HG03097 (cell line): ENCODE data around the gene ENO2.

Experiments used
- ATAC-seq: cut with Tn5 transposase; IDR thresholded peaks from one replicate; pipeline ENCODE4 v1.9.1; 2021; ENCODE audit not compliant: unreplicated experiment, low FRiP score

The ENO2 gene

DNA sequence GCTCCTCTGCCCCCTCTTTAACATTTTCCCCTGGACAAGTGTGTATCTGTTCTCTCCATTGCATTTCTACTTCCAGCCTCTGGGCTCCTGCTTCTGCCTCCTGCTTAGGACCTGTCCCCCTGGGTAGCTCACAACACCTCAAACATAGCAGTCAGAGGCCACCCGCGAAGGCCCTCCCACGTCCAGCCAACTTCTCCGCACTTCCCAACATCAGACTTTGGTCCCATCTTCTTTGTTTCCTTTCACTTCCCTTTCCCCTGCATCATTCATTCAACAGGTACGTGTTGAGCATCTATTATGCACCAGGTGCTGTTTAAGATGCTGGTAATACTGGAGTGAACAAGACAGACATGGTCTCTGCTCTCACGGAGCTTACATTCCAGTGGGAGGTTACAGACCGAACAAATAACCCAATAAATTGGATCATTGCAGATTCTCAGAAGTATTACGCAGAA is 32.6 kb downstream of the ENO2 start:
- no peak for ATAC-seq

GRCh38 chr12:6947615-6948014 is 33.2 kb downstream of the ENO2 start:
- no peak for ATAC-seq

GRCh38 chr12:6948873-6949594 is 34.7 kb downstream of the ENO2 start:
- ATAC-seq, result no peak

- ATAC-seq, result no peak
Measured at GRCh38 chr12:6950401-6950801, 36.0 kb downstream of the ENO2 start.

GRCh38 chr12:6950811-6951540 is 36.6 kb downstream of the ENO2 start, which contains the start of gene PTPN6:
Gene PTPN6, plus strand, starts transcription at chr12:6951356. Its CDS starts 157 bp downstream, at chr12:6951513.
- no peak for ATAC-seq

DNA sequence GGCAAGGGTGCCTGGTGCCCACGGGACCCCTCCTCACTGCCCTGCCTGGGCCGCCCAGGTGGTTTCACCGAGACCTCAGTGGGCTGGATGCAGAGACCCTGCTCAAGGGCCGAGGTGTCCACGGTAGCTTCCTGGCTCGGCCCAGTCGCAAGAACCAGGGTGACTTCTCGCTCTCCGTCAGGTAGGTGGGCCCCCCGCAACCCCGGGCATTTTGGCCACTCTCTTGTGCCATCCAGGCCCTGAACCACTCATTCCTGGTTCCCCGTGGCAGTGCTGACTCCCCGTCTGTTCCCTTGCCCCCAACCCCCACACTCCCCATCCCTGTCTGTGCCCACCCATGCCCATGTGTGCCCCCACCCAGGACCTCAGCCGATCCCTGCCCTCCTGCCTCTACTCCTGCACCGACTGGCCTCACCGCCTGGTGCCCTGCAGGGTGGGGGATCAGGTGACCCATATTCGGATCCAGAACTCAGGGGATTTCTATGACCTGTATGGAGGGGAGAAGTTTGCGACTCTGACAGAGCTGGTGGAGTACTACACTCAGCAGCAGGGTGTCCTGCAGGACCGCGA is 37.3 kb downstream of the ENO2 start:
- no peak for ATAC-seq

DNA sequence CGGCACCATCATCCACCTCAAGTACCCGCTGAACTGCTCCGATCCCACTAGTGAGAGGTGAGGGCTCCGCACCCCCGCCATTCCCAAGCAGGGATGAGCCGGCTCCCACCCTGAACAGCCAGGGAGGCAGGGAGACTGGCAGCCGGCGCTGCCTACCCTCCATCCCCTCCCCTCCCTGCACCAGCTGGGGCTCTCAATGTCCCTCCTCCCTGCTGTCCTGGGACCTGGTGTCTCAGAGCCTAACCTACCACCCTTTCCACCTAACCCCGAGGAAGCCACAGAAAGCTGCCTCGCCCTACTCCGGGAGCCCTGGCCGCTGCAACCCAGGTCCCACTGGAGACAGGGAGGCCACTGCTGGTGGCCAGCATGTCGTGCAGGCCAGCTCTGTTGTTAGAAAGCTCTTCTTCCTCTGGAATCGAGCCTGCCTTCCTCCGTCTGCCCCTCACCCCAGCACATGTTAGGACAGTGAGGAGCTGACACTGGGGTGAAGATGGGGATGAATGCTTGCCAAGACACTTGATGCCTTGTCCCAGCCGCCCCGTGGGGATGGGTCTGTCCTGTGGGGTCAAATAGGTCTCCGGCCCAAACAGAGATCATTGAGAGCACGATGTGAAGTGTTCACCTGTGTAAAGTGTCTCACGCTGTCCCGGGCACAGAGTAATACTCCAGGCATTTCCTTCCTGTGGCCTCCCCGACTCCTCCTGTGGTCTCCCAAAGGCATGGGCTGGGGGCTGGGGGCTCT is 37.9 kb downstream of the ENO2 start:
- no peak for ATAC-seq

GRCh38 chr12:6952863-6953441 is 38.6 kb downstream of the ENO2 start:
- ATAC-seq, result no peak

DNA sequence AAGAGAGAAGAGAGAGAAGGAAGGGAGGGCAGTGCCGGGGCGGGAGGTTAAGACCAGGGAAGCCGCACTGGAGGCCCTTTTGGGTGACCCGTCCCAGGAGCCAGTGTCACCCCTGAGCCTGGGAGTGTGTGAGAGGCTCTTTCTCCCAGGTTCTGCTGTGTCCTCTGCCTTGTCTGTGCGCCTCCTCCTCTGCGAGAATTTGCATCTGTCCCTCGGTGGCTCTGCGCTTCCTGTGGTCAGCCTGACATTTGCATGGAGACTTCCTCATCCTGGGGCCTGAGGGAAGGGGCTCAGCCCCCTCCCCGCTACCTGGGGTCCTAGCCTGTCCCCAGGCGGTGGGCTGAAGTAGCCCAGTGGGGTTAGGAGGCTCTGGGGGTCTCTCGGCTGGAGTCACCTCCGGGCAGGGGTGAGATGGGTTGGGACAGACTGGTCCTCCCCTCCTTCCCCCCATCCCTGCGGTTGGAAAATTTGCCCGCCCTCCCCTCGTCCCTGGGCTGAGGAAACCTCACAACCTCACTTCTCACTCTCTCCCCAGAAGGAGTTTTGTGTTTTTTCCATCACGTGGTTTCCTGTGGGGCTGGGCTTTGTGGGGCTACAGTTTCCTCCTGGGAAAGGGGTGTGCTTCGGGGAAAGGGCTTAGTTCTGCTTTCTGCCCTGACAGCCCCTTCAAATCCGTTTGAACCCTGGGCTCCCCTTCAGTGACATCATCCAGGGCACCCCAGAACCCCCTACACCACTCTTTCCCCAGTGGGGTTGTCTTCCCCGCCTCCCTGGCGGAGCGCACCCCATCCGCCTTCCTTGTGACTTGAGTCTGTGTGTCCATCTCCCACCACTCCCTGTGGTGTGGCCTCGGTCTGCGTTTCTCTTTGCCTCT is 39.3 kb downstream of the ENO2 start:
- peak; percentile 43 for ATAC-seq

- ATAC-seq, result no peak
Measured at GRCh38 chr12:6954316-6955107, 40.1 kb downstream of the ENO2 start.

- no peak for ATAC-seq
Measured at GRCh38 chr12:6955108-6956020, 41.0 kb downstream of the ENO2 start.

DNA sequence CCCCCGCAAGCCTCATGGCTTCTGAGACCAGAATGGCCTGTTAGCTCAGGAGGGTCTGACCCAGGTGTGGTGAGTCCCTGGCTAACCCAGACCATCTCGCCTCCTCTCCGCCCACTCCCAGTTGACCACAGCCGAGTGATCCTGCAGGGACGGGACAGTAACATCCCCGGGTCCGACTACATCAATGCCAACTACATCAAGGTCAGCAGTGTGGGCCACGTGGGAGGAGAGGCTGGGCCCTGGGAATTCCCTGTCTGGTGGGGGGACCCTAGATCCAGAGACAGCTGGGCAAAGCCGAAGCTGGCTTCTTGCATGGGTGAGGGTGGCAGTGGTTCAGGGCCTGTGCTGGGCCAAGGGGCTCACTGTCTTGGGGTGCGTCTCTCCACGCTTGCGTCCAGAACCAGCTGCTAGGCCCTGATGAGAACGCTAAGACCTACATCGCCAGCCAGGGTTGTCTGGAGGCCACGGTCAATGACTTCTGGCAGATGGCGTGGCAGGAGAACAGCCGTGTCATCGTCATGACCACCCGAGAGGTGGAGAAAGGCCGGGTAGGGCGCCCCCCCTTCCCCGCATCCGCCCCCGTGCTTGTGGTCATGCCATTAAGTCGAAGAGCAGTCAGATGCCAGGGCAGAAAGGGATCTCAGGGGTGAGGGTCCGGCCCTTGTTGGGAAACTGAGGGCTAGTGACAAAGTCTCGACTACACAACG is 41.8 kb downstream of the ENO2 start:
- ATAC-seq, result no peak

- no peak for ATAC-seq
Measured at GRCh38 chr12:6957151-6957701, 42.8 kb downstream of the ENO2 start.

GRCh38 chr12:6957741-6958608 is 43.6 kb downstream of the ENO2 start:
- ATAC-seq, result no peak

GRCh38 chr12:6958609-6959057 is 44.3 kb downstream of the ENO2 start:
- no peak for ATAC-seq
